Gastroesophageal sphincter (tissue), 3 donors: Measurements from ENCODE around the gene PATJ.

Experiments used
- EP300 ChIP-seq: sonication (generic); formaldehyde crosslinking; IDR thresholded peaks from one replicate; pipeline ENCODE4 v1.6.1; 2017; ENCODE audit warnings: antibody characterized with exemption, mild to moderate bottlenecking
- POLR2A ChIP-seq, 2 donors: fragments of 450-650 bp; IDR thresholded peaks; one replicate each; pipeline ENCODE4 v1.6.1; 2017; ENCODE audit warnings: antibody characterized with exemption in 2 of 2, mild to moderate bottlenecking in 2 of 2, moderate library complexity in 1 of 2
- POLR2AphosphoS5 ChIP-seq: sonication (generic); formaldehyde crosslinking; IDR thresholded peaks from one replicate; pipeline ENCODE4 v1.6.1; 2017; ENCODE audit warnings: antibody characterized with exemption
- TF ChIP-seq, protein P1 (sequence below), 4 experiments: fragments of 200-600 bp in 2 of 4; fragments of 450-650 bp in 2 of 4; sonication (generic) in 1 of 4; IDR thresholded peaks; one replicate each; pipeline ENCODE4 v1.5.1; 2017 to 2019; ENCODE audit warnings: antibody characterized with exemption in 4 of 4, mild to moderate bottlenecking in 2 of 4, moderate library complexity in 2 of 4

DNA sequence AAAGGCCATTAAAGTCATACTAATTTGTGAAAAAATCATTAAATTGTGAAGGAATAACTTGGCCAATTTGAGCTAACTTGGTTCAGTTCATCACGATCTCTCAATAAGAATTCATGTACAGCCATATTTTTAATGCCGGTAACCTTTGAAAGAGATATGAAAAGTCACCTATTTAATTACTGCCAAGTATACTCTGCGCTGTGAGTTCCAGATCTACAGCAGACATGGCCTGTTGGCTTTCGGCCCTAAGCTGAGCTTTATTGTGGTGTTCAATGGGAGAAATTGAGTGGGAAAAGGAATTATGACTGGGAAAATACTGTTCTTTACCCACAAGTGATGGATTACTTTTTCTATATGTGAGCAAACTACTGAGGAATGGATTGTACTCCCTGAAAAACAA, 292.5 kb downstream of the PATJ start:
- TF ChIP-seq, protein P1, sequence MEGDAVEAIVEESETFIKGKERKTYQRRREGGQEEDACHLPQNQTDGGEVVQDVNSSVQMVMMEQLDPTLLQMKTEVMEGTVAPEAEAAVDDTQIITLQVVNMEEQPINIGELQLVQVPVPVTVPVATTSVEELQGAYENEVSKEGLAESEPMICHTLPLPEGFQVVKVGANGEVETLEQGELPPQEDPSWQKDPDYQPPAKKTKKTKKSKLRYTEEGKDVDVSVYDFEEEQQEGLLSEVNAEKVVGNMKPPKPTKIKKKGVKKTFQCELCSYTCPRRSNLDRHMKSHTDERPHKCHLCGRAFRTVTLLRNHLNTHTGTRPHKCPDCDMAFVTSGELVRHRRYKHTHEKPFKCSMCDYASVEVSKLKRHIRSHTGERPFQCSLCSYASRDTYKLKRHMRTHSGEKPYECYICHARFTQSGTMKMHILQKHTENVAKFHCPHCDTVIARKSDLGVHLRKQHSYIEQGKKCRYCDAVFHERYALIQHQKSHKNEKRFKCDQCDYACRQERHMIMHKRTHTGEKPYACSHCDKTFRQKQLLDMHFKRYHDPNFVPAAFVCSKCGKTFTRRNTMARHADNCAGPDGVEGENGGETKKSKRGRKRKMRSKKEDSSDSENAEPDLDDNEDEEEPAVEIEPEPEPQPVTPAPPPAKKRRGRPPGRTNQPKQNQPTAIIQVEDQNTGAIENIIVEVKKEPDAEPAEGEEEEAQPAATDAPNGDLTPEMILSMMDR (IDR thresholded peaks at IDR 0.05): no peak
- TF ChIP-seq POLR2A (IDR thresholded peaks at IDR 0.05): no peak
- TF ChIP-seq POLR2AphosphoS5: no peak
- no peak for TF ChIP-seq EP300
